Right lobe of liver (tissue), 6 donors: ENCODE data around the gene STK17B. TPM values are rescaled to one million over a fixed set of nuclear protein-coding genes. Genes with fewer than 3 reads are reported as not detected.

Source experiments
- ATAC-seq, 4 donors: fragments of 200-7000 bp; cut with Tn5 transposase; one replicate each; pipeline ENCODE4 v1.9.1; 2020; ENCODE audit warnings: mild to moderate bottlenecking in 4 of 4, moderate library complexity in 4 of 4
- DNase-seq, 3 donors: peaks; one replicate each; pipeline ENCODE4 v3.0.0-alpha.2; 2020
- H3K27ac ChIP-seq, 3 donors: fragments of 200-600 bp; one replicate each; pipeline ENCODE4 v1.8.0; 2022
- H3K27me3 ChIP-seq, 2 donors: fragments of 200-600 bp; one replicate each; pipeline ENCODE4 v1.8.0; 2022
- H3K36me3 ChIP-seq, 4 donors: fragments of 200-600 bp; sonication (generic) in 1 of 4; one replicate each; pipeline versions ENCODE4 v1.5.1 to v1.8.0; 2017 to 2022; ENCODE audit warnings: control low read depth in 1 of 4
- H3K4me1 ChIP-seq, 4 donors: fragments of 200-600 bp; sonication (generic) in 1 of 4; one replicate each; pipeline versions ENCODE4 v1.5.1 to v1.8.0; 2017 to 2022; ENCODE audit warnings: control low read depth in 1 of 4
- H3K4me3 ChIP-seq, 3 donors: fragments of 200-600 bp; one replicate each; pipeline ENCODE4 v1.8.0; 2022
- H3K9me3 ChIP-seq, 4 donors: fragments of 200-600 bp; sonication (generic) in 1 of 4; one replicate each; pipeline versions ENCODE4 v1.5.1 to v1.8.0; 2017 to 2022; ENCODE audit warnings: control low read depth in 1 of 4
- POLR2A ChIP-seq: fragments of 450-650 bp; IDR thresholded peaks from one replicate; pipeline ENCODE4 v1.6.1; 2017; ENCODE audit warnings: antibody characterized with exemption, mild to moderate bottlenecking
- WGBS: methylation state at CpG from one replicate; pipeline ENCODE4 v1.1.6; 2018; ENCODE audit warnings: low coverage, low lambda C conversion rate; ENCODE audit not compliant: insufficient coverage; ENCODE audit errors: missing lambda C conversion rate; 5-methylcytosine and 5-hydroxymethylcytosine counted together
- intact Hi-C, 2 donors: fragments of 100-400 bp; cut with DNase I; formaldehyde crosslinking; loops; one replicate each; pipeline versions ENCODE4 v1.11.2 to v1.14.1; 2022
- total RNA-seq, 6 experiments: library from RNA; depleted of rRNA in 2 of 6; stranded (reverse); fragments of >200 nt in 2 of 6; fragmentation: NEBNext Ultra II Directional in 3 of 6; extraction: Animal tissue kit (Norgen Biotek cat#: 25700) in 3 of 6; gene quantifications; one replicate each; pipeline versions ENCODE4 v1.1.0 to v1.2.4, GENCODE V29; 2016 to 2023
- TF ChIP-seq, protein P1 (sequence below), 4 donors: fragments of 200-600 bp in 3 of 4; fragments of 450-650 bp in 1 of 4; IDR thresholded peaks; one replicate each; pipeline versions ENCODE4 v1.5.1 to v1.8.0; 2016 to 2022; ENCODE audit warnings: antibody characterized with exemption in 4 of 4, mild to moderate bottlenecking in 2 of 4
- donor health status: DM: no; HTN: yes; CAD: no.
- donor health status: DM: no; HTN: no; CAD: no.
- donor health status: DM: no; HTN: no; CAD: no.
- donor health status: DM: no; HTN: yes; CAD: no.
- donor health status: DM: no; HTN: yes; CAD: no.

The STK17B gene
- total RNA-seq, 6 experiments from 2014 or later = 1.7 to 8.7 (median 5.1) TPM

DNA sequence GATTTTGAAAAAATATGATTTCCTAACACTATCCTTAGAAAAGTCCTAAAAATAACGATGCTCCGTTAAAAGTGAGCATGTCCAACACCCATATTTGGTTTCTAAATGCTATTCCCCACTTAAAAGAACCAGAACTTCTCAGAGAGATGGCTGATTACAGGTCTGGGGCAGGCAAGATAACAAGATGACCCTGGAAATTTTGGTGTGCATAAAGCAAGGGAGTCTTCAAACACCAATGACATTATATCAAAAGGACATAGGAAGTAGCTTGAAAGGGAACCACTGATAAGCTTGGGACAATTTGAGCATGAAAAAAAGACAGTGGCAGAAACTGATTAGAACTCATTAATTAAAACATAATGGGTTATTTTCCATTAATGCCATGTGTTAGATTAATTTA, 17.9 kb downstream of the STK17B start:
- no peak overlapping the region for H3K4me3 ChIP-seq
- H3K27me3 ChIP-seq = no peaks in the 10 kb centered on the region
- DNase-seq (no peak), ATAC-seq (no peak)
- intact Hi-C loops = no loop called here
- H3K27ac ChIP-seq = no peak overlapping the region
- H3K4me1 ChIP-seq = no peaks in the 10 kb centered on the region
- no peak for TF ChIP-seq POLR2A
- TF ChIP-seq, protein P1, sequence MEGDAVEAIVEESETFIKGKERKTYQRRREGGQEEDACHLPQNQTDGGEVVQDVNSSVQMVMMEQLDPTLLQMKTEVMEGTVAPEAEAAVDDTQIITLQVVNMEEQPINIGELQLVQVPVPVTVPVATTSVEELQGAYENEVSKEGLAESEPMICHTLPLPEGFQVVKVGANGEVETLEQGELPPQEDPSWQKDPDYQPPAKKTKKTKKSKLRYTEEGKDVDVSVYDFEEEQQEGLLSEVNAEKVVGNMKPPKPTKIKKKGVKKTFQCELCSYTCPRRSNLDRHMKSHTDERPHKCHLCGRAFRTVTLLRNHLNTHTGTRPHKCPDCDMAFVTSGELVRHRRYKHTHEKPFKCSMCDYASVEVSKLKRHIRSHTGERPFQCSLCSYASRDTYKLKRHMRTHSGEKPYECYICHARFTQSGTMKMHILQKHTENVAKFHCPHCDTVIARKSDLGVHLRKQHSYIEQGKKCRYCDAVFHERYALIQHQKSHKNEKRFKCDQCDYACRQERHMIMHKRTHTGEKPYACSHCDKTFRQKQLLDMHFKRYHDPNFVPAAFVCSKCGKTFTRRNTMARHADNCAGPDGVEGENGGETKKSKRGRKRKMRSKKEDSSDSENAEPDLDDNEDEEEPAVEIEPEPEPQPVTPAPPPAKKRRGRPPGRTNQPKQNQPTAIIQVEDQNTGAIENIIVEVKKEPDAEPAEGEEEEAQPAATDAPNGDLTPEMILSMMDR (IDR thresholded peaks at IDR 0.05) = no peak
- no peaks in the 10 kb centered on the region for H3K9me3 ChIP-seq
- peaks cover 0 to 1% (median 0%) of the 10 kb centered on the region in 4 donors for H3K36me3 ChIP-seq
- WGBS = 92% methylated on average over 2 of the region's 2 CpGs

DNA sequence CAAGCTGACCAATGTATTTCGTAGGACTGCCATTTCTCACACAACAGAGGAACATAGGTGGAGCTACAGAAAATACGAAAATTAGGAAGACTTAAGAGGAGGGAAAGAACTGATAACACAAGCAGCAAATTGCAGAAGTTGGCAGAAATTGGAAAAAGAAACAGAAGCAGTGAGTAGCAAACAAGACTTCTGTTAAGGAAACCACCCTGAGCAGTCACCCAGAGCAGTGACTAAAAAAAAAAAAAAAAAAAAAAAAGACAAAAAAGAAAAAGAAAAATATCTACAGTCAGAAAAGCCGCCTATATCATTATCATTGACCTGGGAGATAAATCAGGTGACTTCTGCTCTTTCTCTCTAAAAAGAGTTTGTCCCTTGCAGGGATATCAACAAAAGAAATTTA, 21.4 kb downstream of the STK17B start:
- no peak overlapping the region for H3K27ac ChIP-seq
- H3K4me1 ChIP-seq = no peaks in the 10 kb centered on the region
- no peaks in the 10 kb centered on the region for H3K9me3 ChIP-seq
- TF ChIP-seq, protein P1 (IDR thresholded peaks at IDR 0.05) = no peak
- no peak for TF ChIP-seq POLR2A
- no peaks in the 10 kb centered on the region for H3K27me3 ChIP-seq
- DNase-seq (no peak), ATAC-seq (peak in 1 of 4 donors; percentile 39)
- WGBS = 41% methylated on average over 3 of the region's 3 CpGs
- no peak overlapping the region for H3K4me3 ChIP-seq
- peaks cover 0 to under 1% (median 0%) of the 10 kb centered on the region in 4 donors for H3K36me3 ChIP-seq
- intact Hi-C loops = no loop called here

DNA sequence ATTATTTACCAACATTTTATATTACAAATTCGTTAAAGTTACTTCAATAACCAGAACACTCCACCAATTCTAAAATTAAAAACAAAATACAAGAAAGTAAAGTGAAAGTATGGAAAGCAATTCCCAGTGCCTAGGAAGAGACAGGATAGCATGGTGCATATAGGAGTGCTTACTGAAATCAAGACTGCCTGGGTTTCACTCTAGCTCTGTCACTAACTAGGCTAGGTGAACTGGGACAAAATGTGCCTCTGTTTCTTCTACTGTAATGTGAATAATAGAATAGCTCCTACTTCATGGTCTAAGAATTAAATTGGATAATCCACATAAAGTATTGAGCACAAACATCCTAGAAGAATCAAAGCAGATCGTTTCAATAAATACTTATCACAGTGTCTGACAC, 22.6 kb downstream of the STK17B start:
- Histone ChIP-seq H3K4me1 (no peaks in the 10 kb centered on the region), H3K4me3 (no peak overlapping the region), H3K27ac (no peak overlapping the region), H3K36me3 (no peaks in the 10 kb centered on the region), H3K9me3 (no peaks in the 10 kb centered on the region), H3K27me3 (no peaks in the 10 kb centered on the region)
- intact Hi-C loops = no loop called here
- TF ChIP-seq, protein P1 (IDR thresholded peaks at IDR 0.05) = no peak
- TF ChIP-seq POLR2A = no peak
- DNase-seq = no peak
- ATAC-seq = no peak
- 79% methylated on average over 2 of the region's 2 CpGs for WGBS

DNA sequence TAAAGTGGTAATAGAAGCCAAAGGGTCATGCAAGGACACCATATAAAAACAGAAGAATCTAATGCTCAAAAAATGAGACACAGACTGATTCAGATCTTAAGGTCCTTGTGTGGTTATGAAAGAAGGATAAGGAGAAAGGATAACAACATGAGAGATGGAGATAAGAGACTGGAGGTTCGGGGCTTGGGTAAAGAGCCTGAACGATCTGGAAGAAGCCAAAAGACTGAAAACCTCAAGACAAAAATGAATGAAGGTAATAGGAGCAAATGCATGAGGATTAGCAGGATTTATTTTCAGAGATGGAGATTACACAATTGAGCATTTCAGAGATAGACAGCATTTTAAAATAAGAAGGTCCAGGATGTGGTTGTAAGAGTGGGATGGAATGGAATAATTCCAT, 26.1 kb downstream of the STK17B start:
- TF ChIP-seq POLR2A = no peak
- TF ChIP-seq, protein P1 (IDR thresholded peaks at IDR 0.05) = no peak
- Histone ChIP-seq H3K36me3 (no peaks in the 10 kb centered on the region), H3K27ac (no peak overlapping the region), H3K9me3 (no peaks in the 10 kb centered on the region), H3K4me1 (no peaks in the 10 kb centered on the region), H3K4me3 (no peak overlapping the region), H3K27me3 (no peaks in the 10 kb centered on the region)
- ATAC-seq = no peak
- 100% methylated on average over 2 of the region's 2 CpGs for WGBS
- intact Hi-C loops = no loop called here
- DNase-seq = no peak
